Loucy (cell line): Measurements from ENCODE around the gene FARS2.
"Not testable (repeated sequence)": the region's sequence is repeated elsewhere in the genome, so short reads cannot be mapped to it uniquely, and the experiment has no call there.

Experiments
- H2AFZ ChIP-seq: fragments of 200-600 bp; sonication (generic); 2 replicates; pipeline ENCODE4 v1.6.0; 2016; ENCODE audit warnings: antibody characterized with exemption, mild to moderate bottlenecking, low read length, moderate library complexity
- H3F3A ChIP-seq: fragments of 200-600 bp; 2 replicates; pipeline ENCODE4 v1.6.0; 2016; ENCODE audit warnings: antibody characterized with exemption, low read depth, mild to moderate bottlenecking
- H3K27me3 ChIP-seq: fragments of 200-600 bp; sonication (generic); 2 replicates; pipeline ENCODE4 v1.6.1; 2014; ENCODE audit warnings: low read length, mild to moderate bottlenecking; ENCODE audit not compliant: insufficient read depth, poor library complexity, severe bottlenecking
- H3K36me3 ChIP-seq: fragments of 200-600 bp; sonication (generic); 2 replicates; pipeline ENCODE4 v1.6.1; 2016; ENCODE audit warnings: low read length; ENCODE audit not compliant: insufficient read depth
- H3K4me1 ChIP-seq: fragments of 200-600 bp; sonication (generic); 2 replicates; pipeline ENCODE4 v1.5.1; 2014; ENCODE audit warnings: low read length, mild to moderate bottlenecking; ENCODE audit not compliant: insufficient read depth, poor library complexity, severe bottlenecking
- H3K4me2 ChIP-seq: fragments of 200-600 bp; sonication (generic); 2 replicates; pipeline ENCODE4 v1.6.0; 2014; ENCODE audit warnings: antibody characterized with exemption, low read length, low read depth, mild to moderate bottlenecking; ENCODE audit not compliant: poor library complexity, severe bottlenecking
- H3K4me3 ChIP-seq: fragments of 200-600 bp; sonication (generic); 2 replicates; pipeline ENCODE4 v1.5.1; 2014; ENCODE audit warnings: low read length, mild to moderate bottlenecking, mixed read lengths; ENCODE audit not compliant: poor library complexity, severe bottlenecking
- H3K79me2 ChIP-seq: fragments of 200-600 bp; sonication (generic); 2 replicates; pipeline ENCODE4 v1.6.1; 2014; ENCODE audit warnings: low read length; ENCODE audit not compliant: insufficient read depth
- H3K9ac ChIP-seq: fragments of 200-600 bp; sonication (generic); 2 replicates; pipeline ENCODE4 v1.6.0; 2014; ENCODE audit warnings: mild to moderate bottlenecking, low read depth, low read length, moderate library complexity; ENCODE audit not compliant: poor library complexity, severe bottlenecking
- H3K9me2 ChIP-seq: fragments of 200-600 bp; sonication (generic); replicated peaks from 2 replicates; pipeline ENCODE4 v1.6.1; 2016; ENCODE audit warnings: low read depth, low read length, mixed read lengths
- H3K9me3 ChIP-seq: fragments of 200-600 bp; sonication (generic); 2 replicates; pipeline ENCODE4 v1.6.1; 2014; ENCODE audit warnings: mild to moderate bottlenecking, antibody characterized with exemption, low read length, low read depth; ENCODE audit not compliant: insufficient read depth
- H4K20me1 ChIP-seq: fragments of 200-600 bp; sonication (generic); 2 replicates; pipeline ENCODE4 v1.6.0; 2014; ENCODE audit warnings: antibody characterized with exemption, low read length, mild to moderate bottlenecking; ENCODE audit not compliant: insufficient read depth, poor library complexity, severe bottlenecking
- EZH2phosphoT487 ChIP-seq: fragments of 200-600 bp; IDR thresholded peaks from 2 replicates; pipeline ENCODE4 v1.6.1; 2018; ENCODE audit warnings: antibody characterized with exemption, mild to moderate bottlenecking, moderate library complexity, borderline replicate concordance
- TF ChIP-seq, protein P1 (sequence below): fragments of 200-600 bp; sonication (generic); conservative IDR thresholded peaks from 2 replicates; pipeline ENCODE4 v1.5.1; 2014; ENCODE audit warnings: mild to moderate bottlenecking, antibody characterized with exemption, low read length

Gene FARS2

GRCh38 chr6:5682530-5682929 lies 421.2 kb downstream of the FARS2 start:
- Histone ChIP-seq H3K27me3 (no peaks in the 10 kb centered on the region), H3K4me3 (no peak overlapping the region), H3F3A (no peaks in the 10 kb centered on the region), H3K4me1 (no peaks in the 10 kb centered on the region), H3K36me3 (no peaks in the 10 kb centered on the region), H3K4me2 (no peak overlapping the region), H3K9me3 (no peaks in the 10 kb centered on the region), H3K79me2 (no peaks in the 10 kb centered on the region), H3K9ac (no peak overlapping the region), H3K9me2 (no peaks in the 10 kb centered on the region), H4K20me1 (no peaks in the 10 kb centered on the region), H2AFZ (no peak overlapping the region)
- TF ChIP-seq EZH2phosphoT487, result no peak
- TF ChIP-seq, protein P1, sequence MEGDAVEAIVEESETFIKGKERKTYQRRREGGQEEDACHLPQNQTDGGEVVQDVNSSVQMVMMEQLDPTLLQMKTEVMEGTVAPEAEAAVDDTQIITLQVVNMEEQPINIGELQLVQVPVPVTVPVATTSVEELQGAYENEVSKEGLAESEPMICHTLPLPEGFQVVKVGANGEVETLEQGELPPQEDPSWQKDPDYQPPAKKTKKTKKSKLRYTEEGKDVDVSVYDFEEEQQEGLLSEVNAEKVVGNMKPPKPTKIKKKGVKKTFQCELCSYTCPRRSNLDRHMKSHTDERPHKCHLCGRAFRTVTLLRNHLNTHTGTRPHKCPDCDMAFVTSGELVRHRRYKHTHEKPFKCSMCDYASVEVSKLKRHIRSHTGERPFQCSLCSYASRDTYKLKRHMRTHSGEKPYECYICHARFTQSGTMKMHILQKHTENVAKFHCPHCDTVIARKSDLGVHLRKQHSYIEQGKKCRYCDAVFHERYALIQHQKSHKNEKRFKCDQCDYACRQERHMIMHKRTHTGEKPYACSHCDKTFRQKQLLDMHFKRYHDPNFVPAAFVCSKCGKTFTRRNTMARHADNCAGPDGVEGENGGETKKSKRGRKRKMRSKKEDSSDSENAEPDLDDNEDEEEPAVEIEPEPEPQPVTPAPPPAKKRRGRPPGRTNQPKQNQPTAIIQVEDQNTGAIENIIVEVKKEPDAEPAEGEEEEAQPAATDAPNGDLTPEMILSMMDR, result no peak

DNA sequence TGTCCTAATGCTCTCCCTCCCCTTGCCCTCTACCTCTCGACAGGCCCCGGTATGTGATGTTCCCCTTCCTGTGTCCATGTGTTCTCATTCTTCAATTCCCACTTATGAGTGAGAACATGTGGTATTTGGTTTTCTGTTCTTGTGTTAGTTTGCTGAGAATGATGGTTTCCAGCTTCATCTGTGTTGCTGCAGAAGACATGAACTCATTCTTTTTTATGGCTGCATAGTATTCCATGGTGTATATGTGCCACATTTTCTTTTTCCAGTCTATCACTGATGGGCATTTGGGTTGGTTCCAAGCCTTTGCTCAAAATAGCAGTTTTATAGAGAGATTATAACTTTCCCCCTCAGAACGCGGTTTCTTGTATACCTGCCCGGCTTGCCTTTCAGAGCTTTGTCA lies 422.4 kb downstream of the FARS2 start:
- H3K9me3 ChIP-seq, H3K4me3 ChIP-seq, H3K4me2 ChIP-seq, H2AFZ ChIP-seq, H3K4me1 ChIP-seq, H3K27me3 ChIP-seq, H3K9me2 ChIP-seq, H4K20me1 ChIP-seq, H3K9ac ChIP-seq, H3F3A ChIP-seq, H3K79me2 ChIP-seq, H3K36me3 ChIP-seq: not testable (repeated sequence)

DNA sequence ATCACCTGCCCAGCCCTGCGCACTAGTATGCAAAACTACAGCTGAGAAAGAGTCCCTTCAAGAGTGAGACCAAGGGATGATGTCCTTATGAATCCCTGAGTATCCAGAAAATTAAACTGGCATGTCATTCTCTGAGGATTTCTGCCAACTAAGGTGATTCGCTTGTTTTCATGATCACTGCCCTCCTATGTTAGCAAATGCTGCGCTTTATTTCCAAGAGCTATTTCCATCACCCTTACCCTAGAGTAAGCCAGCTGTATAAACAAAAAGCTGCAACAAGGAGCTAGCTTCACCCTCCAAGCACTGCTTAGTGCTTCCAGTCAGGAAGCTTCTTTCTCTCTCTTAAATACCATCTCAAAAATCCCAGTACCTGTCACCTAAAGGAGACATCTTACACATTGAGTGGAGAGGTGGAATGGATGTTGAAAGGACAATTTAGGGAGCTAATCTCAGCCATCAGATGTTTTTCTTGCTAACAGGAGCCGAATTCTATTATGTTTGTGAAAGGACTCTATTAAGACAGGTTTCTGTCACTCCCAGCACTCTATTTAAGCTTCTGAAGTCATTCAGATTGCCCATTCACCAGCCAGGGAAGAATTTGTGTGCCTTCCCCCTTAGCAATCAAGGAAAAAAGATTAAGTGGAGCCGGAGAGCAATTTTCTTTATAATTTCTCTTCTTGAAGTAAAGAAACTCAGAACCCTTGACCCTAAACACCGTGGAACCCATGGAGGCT lies 423.2 kb downstream of the FARS2 start:
- TF ChIP-seq EZH2phosphoT487, result no peak
- TF ChIP-seq, protein P1, result no peak
- H2AFZ ChIP-seq, result no peak overlapping the region
- no peaks in the 10 kb centered on the region for H3K36me3 ChIP-seq
- H3K4me1 ChIP-seq, result no peaks in the 10 kb centered on the region
- no peaks in the 10 kb centered on the region for H3K9me3 ChIP-seq
- H3K9me2 ChIP-seq, result no peaks in the 10 kb centered on the region
- H4K20me1 ChIP-seq, result no peaks in the 10 kb centered on the region
- no peak overlapping the region for H3K9ac ChIP-seq
- no peak overlapping the region for H3K4me2 ChIP-seq
- H3K4me3 ChIP-seq, result no peak overlapping the region
- no peaks in the 10 kb centered on the region for H3K79me2 ChIP-seq
- H3F3A ChIP-seq, result no peaks in the 10 kb centered on the region
- no peaks in the 10 kb centered on the region for H3K27me3 ChIP-seq
